Measurements from ENCODE around the gene GPN1.

DNA sequence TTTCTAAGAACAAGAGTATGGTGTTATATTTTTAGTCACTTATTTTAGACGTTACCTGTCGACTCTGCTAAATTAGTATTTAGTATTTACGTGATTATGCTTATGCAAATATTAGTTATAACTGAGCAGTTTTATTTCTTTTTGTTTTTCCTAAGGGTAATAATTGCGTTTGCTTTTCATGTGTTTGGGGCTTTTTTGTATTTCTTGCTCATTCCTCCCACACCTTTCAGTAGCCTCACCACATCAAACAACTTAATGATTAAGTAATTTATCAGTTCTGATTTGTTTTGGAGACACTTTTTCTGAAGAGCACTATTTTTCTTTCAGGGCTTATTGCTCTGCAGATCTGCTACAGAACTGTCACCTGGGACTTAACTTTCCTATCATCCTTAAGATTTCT, 42.4 kb downstream of the GPN1 start:
- TF ChIP-seq POLR2AphosphoS5 (IDR thresholded peaks at IDR 0.05; ENCODE audit: low read depth, low read length) (no peak), POLR2A (IDR thresholded peaks at IDR 0.05; ENCODE audit: low read depth, low read length) (no peak), PAX5 (IDR thresholded peaks at IDR 0.05; ENCODE audit: insufficient read depth, low read length, severe bottlenecking) (no peak), SPI1 (IDR thresholded peaks at IDR 0.05; ENCODE audit: low read depth, low read length) (no peak), TAF1 (IDR thresholded peaks at IDR 0.05; ENCODE audit: low read depth, low read length) (no peak)

All from GM12891 (cell line).